Testis (tissue), 2 donors: ENCODE results near the gene KRT12.

Experiments
- POLR2A ChIP-seq: fragments of 450-650 bp; IDR thresholded peaks from one replicate; pipeline ENCODE4 v1.6.1; 2017; ENCODE audit warnings: antibody characterized with exemption, mild to moderate bottlenecking, moderate library complexity
- TF ChIP-seq, protein P1 (sequence below), 3 experiments: fragments of 450-650 bp in 2 of 3; fragments of 200-600 bp in 1 of 3; sonication (generic) in 1 of 3; IDR thresholded peaks; one replicate each; pipeline ENCODE4 v1.5.1; 2016 to 2019; ENCODE audit warnings: antibody characterized with exemption in 3 of 3, mild to moderate bottlenecking in 2 of 3, moderate library complexity in 1 of 3

DNA sequence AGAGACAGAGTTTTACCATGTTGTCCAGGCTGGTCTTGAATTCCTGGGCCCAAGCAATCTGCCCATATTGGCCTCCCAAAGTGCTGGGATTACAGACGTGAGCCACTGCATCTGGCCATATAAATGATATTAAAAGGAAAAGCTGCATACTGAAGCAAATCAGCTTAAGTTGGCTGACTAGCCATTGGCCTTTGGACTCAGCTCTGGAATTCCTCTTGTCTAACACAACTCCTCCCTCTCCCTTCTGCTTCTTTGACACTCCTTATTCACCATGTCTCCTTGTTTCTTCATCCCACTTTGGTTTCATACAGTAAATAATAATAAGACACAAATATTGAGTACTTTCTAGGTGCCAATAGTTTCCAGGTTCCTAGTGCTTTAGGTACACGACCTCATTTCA is 7.5 kb downstream of the KRT12 start:
- TF ChIP-seq, protein P1, sequence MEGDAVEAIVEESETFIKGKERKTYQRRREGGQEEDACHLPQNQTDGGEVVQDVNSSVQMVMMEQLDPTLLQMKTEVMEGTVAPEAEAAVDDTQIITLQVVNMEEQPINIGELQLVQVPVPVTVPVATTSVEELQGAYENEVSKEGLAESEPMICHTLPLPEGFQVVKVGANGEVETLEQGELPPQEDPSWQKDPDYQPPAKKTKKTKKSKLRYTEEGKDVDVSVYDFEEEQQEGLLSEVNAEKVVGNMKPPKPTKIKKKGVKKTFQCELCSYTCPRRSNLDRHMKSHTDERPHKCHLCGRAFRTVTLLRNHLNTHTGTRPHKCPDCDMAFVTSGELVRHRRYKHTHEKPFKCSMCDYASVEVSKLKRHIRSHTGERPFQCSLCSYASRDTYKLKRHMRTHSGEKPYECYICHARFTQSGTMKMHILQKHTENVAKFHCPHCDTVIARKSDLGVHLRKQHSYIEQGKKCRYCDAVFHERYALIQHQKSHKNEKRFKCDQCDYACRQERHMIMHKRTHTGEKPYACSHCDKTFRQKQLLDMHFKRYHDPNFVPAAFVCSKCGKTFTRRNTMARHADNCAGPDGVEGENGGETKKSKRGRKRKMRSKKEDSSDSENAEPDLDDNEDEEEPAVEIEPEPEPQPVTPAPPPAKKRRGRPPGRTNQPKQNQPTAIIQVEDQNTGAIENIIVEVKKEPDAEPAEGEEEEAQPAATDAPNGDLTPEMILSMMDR (IDR thresholded peaks at IDR 0.05) = no peak
- TF ChIP-seq POLR2A = no peak
